HEK293 (cell line): Measurements from ENCODE around the gene SKIL.

Experiments used
- CTCF ChIA-PET: fragments of 350-600 bp; formaldehyde crosslinking; extraction: SDS; loops from one replicate; lab custom pipeline; 2021; ENCODE audit warnings: antibody characterized with exemption; lab: Yijun Ruan, JAX
- POLR2A ChIA-PET: fragments of 300-600 bp; formaldehyde crosslinking; extraction: SDS; loops from one replicate; lab custom pipeline; 2020; ENCODE audit warnings: antibody characterized with exemption, inconsistent platforms; lab: Yijun Ruan, JAX
- H3K27ac ChIP-seq: fragments of 200-500 bp; sonication (Bioruptor generic); 2 replicates; pipeline ENCODE4 v1.5.1; 2014; ENCODE audit warnings: low read depth, low read length, control low read depth, inconsistent platforms; ENCODE audit errors: extremely low read depth
- H3K36me3 ChIP-seq, 2 experiments: fragments of 200-500 bp in 1 of 2; sonication (Bioruptor generic) in 1 of 2; 1 replicate in 1 of 2; 2 replicates in 1 of 2; pipeline ENCODE4 v1.5.1; 2014 to 2017; ENCODE audit warnings: inconsistent platforms in 2 of 2, low read length in 2 of 2; ENCODE audit not compliant: control insufficient read depth in 2 of 2, insufficient read depth in 1 of 2
- H3K4me1 ChIP-seq: fragments of 200-500 bp; sonication (Bioruptor generic); 2 replicates; pipeline ENCODE4 v1.5.1; 2014; ENCODE audit warnings: mild to moderate bottlenecking, low read length, inconsistent platforms; ENCODE audit not compliant: control insufficient read depth, insufficient read depth
- H3K4me3 ChIP-seq: 2 replicates; pipeline ENCODE4 v1.5.1; 2011; ENCODE audit warnings: low read depth, mild to moderate bottlenecking, control low read depth, low read length, moderate library complexity
- H3K9me3 ChIP-seq: fragments of 200-500 bp; sonication (Bioruptor generic); 2 replicates; pipeline ENCODE4 v1.5.1; 2014; ENCODE audit warnings: low read depth, low read length, inconsistent platforms; ENCODE audit not compliant: control insufficient read depth, insufficient read depth
- KLF7 ChIP-seq: fragments of 450-650 bp; formaldehyde crosslinking; IDR thresholded peaks from 2 replicates; pipeline ENCODE4 v1.5.1; 2016; ENCODE audit warnings: missing biosample characterization, missing genetic modification characterization, borderline replicate concordance
- SETDB1 ChIP-seq: IDR thresholded peaks from one replicate; pipeline ENCODE4 v1.6.1; 2017; ENCODE audit warnings: mild to moderate bottlenecking, low read length, moderate library complexity, mixed read lengths; ENCODE audit not compliant: insufficient read length
- TRIM28 ChIP-seq: IDR thresholded peaks from 2 replicates; pipeline ENCODE4 v1.6.1; 2011; ENCODE audit warnings: low read length, control low read depth, borderline replicate concordance
- ZBTB8A ChIP-seq: fragments of 450-650 bp; formaldehyde crosslinking; IDR thresholded peaks from 2 replicates; pipeline ENCODE4 v1.5.1; 2016; ENCODE audit warnings: missing biosample characterization, missing genetic modification characterization
- ZNF157 ChIP-seq: fragments of 450-650 bp; formaldehyde crosslinking; IDR thresholded peaks from 2 replicates; pipeline ENCODE4 v1.5.1; 2016; ENCODE audit warnings: missing biosample characterization, missing genetic modification characterization
- ZNF184 ChIP-seq: fragments of 450-650 bp; IDR thresholded peaks from 2 replicates; pipeline ENCODE4 v1.5.1; 2018; ENCODE audit warnings: missing biosample characterization, mild to moderate bottlenecking, missing genetic modification characterization
- ZNF239 ChIP-seq: fragments of 450-650 bp; formaldehyde crosslinking; IDR thresholded peaks from 2 replicates; pipeline ENCODE4 v1.5.1; 2016; ENCODE audit warnings: missing biosample characterization, missing genetic modification characterization
- ZNF324 ChIP-seq: fragments of 450-650 bp; formaldehyde crosslinking; IDR thresholded peaks from 2 replicates; pipeline ENCODE4 v1.5.1; 2016; ENCODE audit warnings: missing biosample characterization, missing genetic modification characterization
- ZNF341 ChIP-seq: fragments of 450-650 bp; formaldehyde crosslinking; IDR thresholded peaks from 2 replicates; pipeline ENCODE4; 2016; ENCODE audit warnings: low read depth, missing biosample characterization, missing genetic modification characterization
- ZNF423 ChIP-seq: fragments of 450-650 bp; formaldehyde crosslinking; IDR thresholded peaks from 2 replicates; pipeline ENCODE4 v1.5.1; 2016; ENCODE audit warnings: missing biosample characterization, missing genetic modification characterization
- ZNF426 ChIP-seq: fragments of 450-650 bp; formaldehyde crosslinking; IDR thresholded peaks from 2 replicates; pipeline ENCODE4 v1.5.1; 2017; ENCODE audit warnings: missing biosample characterization, missing genetic modification characterization, mild to moderate bottlenecking, inconsistent platforms, moderate library complexity
- ZNF529 ChIP-seq: fragments of 450-650 bp; formaldehyde crosslinking; IDR thresholded peaks from 2 replicates; pipeline ENCODE4 v1.5.1; 2017; ENCODE audit warnings: missing genetic modification characterization, missing biosample characterization; ENCODE audit not compliant: insufficient replicate concordance
- ZNF530 ChIP-seq: fragments of 450-650 bp; formaldehyde crosslinking; IDR thresholded peaks from 2 replicates; pipeline ENCODE4 v1.5.1; 2016; ENCODE audit warnings: low read depth, missing biosample characterization, missing genetic modification characterization
- ZNF555 ChIP-seq: fragments of 450-650 bp; formaldehyde crosslinking; conservative IDR thresholded peaks from 2 replicates; pipeline ENCODE4 v1.5.1; 2017; ENCODE audit warnings: missing biosample characterization, mild to moderate bottlenecking, missing genetic modification characterization, inconsistent platforms
- ZNF610 ChIP-seq: fragments of 450-650 bp; formaldehyde crosslinking; IDR thresholded peaks from 2 replicates; pipeline ENCODE4 v1.5.1; 2016; ENCODE audit warnings: missing biosample characterization, missing genetic modification characterization, borderline replicate concordance
- ZNF626 ChIP-seq: fragments of 450-650 bp; sonication (Bioruptor Pico); formaldehyde crosslinking; IDR thresholded peaks from 2 replicates; pipeline ENCODE4 v1.5.1; 2018; ENCODE audit warnings: missing biosample characterization, missing genetic modification characterization, inconsistent platforms
- ZNF660 ChIP-seq: fragments of 450-650 bp; IDR thresholded peaks from 2 replicates; pipeline ENCODE4 v1.5.1; 2018; ENCODE audit warnings: missing biosample characterization, mild to moderate bottlenecking, missing genetic modification characterization
- TF ChIP-seq, protein P1 (sequence below): fragments of 450-650 bp; formaldehyde crosslinking; IDR thresholded peaks from 2 replicates; pipeline ENCODE4 v1.5.1; 2016; ENCODE audit warnings: missing biosample characterization, missing genetic modification characterization
- TF ChIP-seq, protein P2 (sequence below): fragments of 450-650 bp; formaldehyde crosslinking; IDR thresholded peaks from 2 replicates; pipeline ENCODE4 v1.5.1; 2016; ENCODE audit warnings: missing biosample characterization, missing genetic modification characterization
- TF ChIP-seq, protein P3 (sequence below): fragments of 450-650 bp; formaldehyde crosslinking; IDR thresholded peaks from 2 replicates; pipeline ENCODE4 v1.5.1; 2016; ENCODE audit warnings: missing biosample characterization, missing genetic modification characterization
- TF ChIP-seq, protein P4 (sequence below): fragments of 450-650 bp; formaldehyde crosslinking; IDR thresholded peaks from 2 replicates; pipeline ENCODE4 v1.5.1; 2017; ENCODE audit warnings: missing biosample characterization, missing genetic modification characterization
- TF ChIP-seq, protein P5 (sequence below): fragments of 450-650 bp; formaldehyde crosslinking; IDR thresholded peaks from 2 replicates; pipeline ENCODE4 v1.5.1; 2016; ENCODE audit warnings: missing biosample characterization, missing genetic modification characterization

Gene SKIL

DNA sequence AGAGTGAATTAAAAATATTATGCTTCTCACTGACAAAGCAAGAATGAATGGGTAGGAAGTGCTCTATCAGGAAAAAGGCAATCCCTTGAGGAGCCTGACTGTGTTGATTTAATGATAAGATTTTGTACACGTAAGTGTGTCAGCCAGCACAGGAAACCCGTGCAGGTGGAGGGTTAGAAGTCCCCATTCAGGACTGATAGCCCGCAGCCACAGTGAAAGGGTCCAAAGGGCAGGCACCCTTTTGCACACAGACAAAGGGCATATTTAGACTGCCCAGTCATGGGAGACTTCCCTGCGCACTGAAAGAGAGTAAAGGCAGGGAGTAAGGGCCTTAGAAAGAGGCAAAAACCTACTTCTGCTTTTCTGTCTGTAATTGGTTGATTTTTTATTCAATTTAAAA, 26.4 kb upstream of the SKIL start (continued):
- TF ChIP-seq, protein P1, sequence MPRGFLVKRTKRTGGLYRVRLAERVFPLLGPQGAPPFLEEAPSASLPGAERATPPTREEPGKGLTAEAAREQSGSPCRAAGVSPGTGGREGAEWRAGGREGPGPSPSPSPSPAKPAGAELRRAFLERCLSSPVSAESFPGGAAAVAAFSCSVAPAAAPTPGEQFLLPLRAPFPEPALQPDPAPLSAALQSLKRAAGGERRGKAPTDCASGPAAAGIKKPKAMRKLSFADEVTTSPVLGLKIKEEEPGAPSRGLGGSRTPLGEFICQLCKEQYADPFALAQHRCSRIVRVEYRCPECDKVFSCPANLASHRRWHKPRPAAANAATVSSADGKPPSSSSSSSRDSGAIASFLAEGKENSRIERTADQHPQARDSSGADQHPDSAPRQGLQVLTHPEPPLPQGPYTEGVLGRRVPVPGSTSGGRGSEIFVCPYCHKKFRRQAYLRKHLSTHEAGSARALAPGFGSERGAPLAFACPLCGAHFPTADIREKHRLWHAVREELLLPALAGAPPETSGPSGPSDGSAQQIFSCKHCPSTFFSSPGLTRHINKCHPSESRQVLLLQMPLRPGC (tag by site-specific recombination): no peak
- TF ChIP-seq ZNF529 (tag by site-specific recombination) (no peak), ZNF626 (tag by site-specific recombination) (no peak), ZNF239 (tag by site-specific recombination) (no peak), ZNF660 (tag by site-specific recombination) (no peak), ZNF530 (tag by site-specific recombination) (no peak), ZNF341 (tag by site-specific recombination) (no peak), ZNF324 (no peak), ZNF157 (tag by site-specific recombination) (no peak)
- TF ChIP-seq, protein P2, sequence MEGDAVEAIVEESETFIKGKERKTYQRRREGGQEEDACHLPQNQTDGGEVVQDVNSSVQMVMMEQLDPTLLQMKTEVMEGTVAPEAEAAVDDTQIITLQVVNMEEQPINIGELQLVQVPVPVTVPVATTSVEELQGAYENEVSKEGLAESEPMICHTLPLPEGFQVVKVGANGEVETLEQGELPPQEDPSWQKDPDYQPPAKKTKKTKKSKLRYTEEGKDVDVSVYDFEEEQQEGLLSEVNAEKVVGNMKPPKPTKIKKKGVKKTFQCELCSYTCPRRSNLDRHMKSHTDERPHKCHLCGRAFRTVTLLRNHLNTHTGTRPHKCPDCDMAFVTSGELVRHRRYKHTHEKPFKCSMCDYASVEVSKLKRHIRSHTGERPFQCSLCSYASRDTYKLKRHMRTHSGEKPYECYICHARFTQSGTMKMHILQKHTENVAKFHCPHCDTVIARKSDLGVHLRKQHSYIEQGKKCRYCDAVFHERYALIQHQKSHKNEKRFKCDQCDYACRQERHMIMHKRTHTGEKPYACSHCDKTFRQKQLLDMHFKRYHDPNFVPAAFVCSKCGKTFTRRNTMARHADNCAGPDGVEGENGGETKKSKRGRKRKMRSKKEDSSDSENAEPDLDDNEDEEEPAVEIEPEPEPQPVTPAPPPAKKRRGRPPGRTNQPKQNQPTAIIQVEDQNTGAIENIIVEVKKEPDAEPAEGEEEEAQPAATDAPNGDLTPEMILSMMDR (tag by site-specific recombination): no peak

DNA sequence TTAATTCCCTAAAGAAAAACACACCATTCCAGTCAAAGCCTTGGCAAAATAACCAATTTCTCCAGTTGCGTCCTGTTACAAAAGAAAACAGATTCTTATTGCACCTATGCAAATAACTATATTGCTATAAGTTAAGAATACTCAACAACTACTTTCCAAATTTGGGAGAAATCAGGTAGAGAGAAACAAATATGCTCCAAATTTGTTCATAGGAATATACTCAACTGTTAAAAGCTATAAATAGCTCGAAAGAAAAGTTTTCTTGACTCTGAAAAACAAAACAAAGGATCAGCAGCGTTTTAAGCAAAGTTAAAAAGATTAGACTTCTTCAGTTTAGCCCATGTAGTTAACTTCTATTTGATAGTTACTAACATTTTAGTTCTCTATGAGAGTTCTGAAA, 20.1 kb upstream of the SKIL start:
- no peaks in the 10 kb centered on the region for H3K36me3 ChIP-seq
- CTCF ChIA-PET: no interaction called here
- POLR2A ChIA-PET: no interaction called here
- no peaks in the 10 kb centered on the region for H3K9me3 ChIP-seq
- no peak overlapping the region for H3K27ac ChIP-seq
- H3K4me3 ChIP-seq: no peak overlapping the region
- TF ChIP-seq SETDB1: peak; percentile 67
- no peak for TF ChIP-seq ZNF426
- H3K4me1 ChIP-seq: no peaks in the 10 kb centered on the region

DNA sequence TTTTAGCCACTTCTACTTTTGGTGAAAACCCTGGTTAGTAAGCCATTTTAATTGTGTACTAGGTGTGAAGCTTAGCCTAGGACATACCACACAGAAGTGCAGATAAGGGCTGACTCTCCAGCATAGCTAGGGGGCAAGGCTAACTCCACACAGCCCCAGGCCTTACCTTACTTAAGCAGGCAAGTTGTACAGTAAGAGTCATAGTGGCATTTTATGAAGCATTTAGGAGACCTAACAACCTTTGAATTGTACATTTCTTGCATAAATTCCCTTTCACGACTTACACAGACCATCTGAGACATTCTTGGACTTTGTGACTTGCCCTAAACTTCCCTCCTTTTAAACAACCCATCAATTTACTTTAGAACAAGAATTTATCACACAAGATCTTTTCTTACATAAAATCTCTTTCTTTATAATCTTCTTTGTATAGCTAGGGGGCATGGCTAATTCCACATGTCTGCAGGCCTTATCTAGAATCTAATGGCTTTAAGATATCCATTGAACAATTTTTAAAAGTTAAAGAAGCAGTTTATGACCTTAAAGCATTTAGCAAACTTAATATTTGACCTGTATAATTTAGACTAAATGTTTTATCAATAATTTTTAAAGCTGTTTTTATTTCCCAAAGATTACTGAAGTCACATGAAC, 18.7 kb upstream of the SKIL start:
- no peaks in the 10 kb centered on the region for H3K4me1 ChIP-seq
- TF ChIP-seq KLF7 (tag by site-specific recombination) (no peak), ZNF184 (tag by site-specific recombination) (no peak), TRIM28 (peak; percentile 100), ZNF626 (tag by site-specific recombination) (0 out of 2 replicates have a peak, but pooled peaks have one; percentile 38), ZNF423 (tag by site-specific recombination) (no peak), ZNF610 (tag by site-specific recombination) (no peak), ZNF555 (tag by site-specific recombination) (no peak), SETDB1 (peak; percentile 100), ZBTB8A (tag by site-specific recombination) (no peak)
- TF ChIP-seq, protein P3, sequence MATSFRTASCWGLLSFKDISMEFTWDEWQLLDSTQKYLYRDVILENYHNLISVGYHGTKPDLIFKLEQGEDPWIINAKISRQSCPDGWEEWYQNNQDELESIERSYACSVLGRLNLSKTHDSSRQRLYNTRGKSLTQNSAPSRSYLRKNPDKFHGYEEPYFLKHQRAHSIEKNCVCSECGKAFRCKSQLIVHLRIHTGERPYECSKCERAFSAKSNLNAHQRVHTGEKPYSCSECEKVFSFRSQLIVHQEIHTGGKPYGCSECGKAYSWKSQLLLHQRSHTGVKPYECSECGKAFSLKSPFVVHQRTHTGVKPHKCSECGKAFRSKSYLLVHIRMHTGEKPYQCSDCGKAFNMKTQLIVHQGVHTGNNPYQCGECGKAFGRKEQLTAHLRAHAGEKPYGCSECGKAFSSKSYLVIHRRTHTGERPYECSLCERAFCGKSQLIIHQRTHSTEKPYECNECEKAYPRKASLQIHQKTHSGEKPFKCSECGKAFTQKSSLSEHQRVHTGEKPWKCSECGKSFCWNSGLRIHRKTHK (tag by site-specific recombination): no peak
- TF ChIP-seq, protein P4, sequence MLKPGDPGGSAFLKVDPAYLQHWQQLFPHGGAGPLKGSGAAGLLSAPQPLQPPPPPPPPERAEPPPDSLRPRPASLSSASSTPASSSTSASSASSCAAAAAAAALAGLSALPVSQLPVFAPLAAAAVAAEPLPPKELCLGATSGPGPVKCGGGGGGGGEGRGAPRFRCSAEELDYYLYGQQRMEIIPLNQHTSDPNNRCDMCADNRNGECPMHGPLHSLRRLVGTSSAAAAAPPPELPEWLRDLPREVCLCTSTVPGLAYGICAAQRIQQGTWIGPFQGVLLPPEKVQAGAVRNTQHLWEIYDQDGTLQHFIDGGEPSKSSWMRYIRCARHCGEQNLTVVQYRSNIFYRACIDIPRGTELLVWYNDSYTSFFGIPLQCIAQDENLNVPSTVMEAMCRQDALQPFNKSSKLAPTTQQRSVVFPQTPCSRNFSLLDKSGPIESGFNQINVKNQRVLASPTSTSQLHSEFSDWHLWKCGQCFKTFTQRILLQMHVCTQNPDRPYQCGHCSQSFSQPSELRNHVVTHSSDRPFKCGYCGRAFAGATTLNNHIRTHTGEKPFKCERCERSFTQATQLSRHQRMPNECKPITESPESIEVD (tag by site-specific recombination): no peak
- TF ChIP-seq, protein P5, sequence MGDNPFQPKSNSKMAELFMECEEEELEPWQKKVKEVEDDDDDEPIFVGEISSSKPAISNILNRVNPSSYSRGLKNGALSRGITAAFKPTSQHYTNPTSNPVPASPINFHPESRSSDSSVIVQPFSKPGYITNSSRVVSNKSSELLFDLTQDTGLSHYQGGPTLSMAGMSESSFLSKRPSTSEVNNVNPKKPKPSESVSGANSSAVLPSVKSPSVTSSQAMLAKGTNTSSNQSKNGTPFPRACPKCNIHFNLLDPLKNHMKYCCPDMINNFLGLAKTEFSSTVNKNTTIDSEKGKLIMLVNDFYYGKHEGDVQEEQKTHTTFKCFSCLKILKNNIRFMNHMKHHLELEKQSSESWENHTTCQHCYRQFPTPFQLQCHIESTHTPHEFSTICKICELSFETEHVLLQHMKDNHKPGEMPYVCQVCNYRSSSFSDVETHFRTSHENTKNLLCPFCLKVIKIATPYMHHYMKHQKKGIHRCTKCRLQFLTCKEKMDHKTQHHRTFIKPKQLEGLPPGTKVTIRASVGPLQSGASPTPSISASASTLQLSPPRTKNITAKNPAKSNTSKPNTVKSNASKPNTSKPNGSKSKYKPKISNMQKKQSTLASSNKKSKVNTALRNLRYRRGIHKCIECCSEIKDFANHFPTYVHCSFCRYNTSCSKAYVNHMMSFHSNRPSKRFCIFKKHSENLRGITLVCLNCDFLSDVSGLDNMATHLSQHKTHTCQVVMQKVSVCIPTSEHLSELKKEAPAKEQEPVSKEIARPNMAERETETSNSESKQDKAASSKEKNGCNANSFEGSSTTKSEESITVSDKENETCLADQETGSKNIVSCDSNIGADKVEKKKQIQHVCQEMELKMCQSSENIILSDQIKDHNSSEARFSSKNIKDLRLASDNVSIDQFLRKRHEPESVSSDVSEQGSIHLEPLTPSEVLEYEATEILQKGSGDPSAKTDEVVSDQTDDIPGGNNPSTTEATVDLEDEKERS (tag by site-specific recombination): peak; percentile 92
- CTCF ChIA-PET: interaction anchor here (0.7 to 1.1 kb wide), 2 partner anchors 15 to 30 kb away, joined by 3 to 4 read pairs; no protein-coding TSS in a partner anchor
- H3K9me3 ChIP-seq: no peaks in the 10 kb centered on the region
- POLR2A ChIA-PET: no interaction called here
- no peak overlapping the region for H3K4me3 ChIP-seq
- no peaks in the 10 kb centered on the region for H3K36me3 ChIP-seq
- H3K27ac ChIP-seq: no peak overlapping the region
